Astrocyte (in vitro differentiated cells and primary cell): Measurements from ENCODE around the gene EPB42. TPM values are rescaled to one million over a fixed set of nuclear protein-coding genes. Genes with fewer than 3 reads are reported as not detected.

ENCODE experiments used
- DNase-seq: peaks from one replicate; pipeline ENCODE4 v3.0.0-alpha.2; 2010; ENCODE audit warnings: low read depth
- FAIRE-seq: peaks from 2 replicates; lab custom pipeline; 2011; peaks lifted over from hg19 to GRCh38; lab: Jason Lieb, UNC
- H2AFZ ChIP-seq: 2 replicates; pipeline ENCODE4 v1.6.0; 2012; ENCODE audit warnings: low read depth, low read length, inconsistent platforms
- H3K27ac ChIP-seq: 2 replicates; pipeline ENCODE4 v1.5.1; 2011; ENCODE audit warnings: low read depth, low read length, inconsistent platforms
- H3K27me3 ChIP-seq: 2 replicates; pipeline ENCODE4 v1.6.0; 2011; ENCODE audit warnings: low read length, inconsistent platforms; ENCODE audit not compliant: insufficient read depth
- H3K36me3 ChIP-seq: 2 replicates; pipeline ENCODE4 v1.5.1; 2011; ENCODE audit warnings: low read length, inconsistent platforms; ENCODE audit not compliant: insufficient read depth
- H3K4me1 ChIP-seq: 2 replicates; pipeline ENCODE4 v1.5.1; 2011; ENCODE audit warnings: low read length, inconsistent platforms; ENCODE audit not compliant: insufficient read depth
- H3K4me2 ChIP-seq: 2 replicates; pipeline ENCODE4 v1.6.0; 2012; ENCODE audit warnings: low read length, inconsistent platforms
- H3K4me3 ChIP-seq: 2 replicates; pipeline ENCODE4 v1.5.1; 2011; ENCODE audit warnings: low read depth, mild to moderate bottlenecking, low read length, inconsistent platforms; ENCODE audit not compliant: insufficient read depth
- H3K79me2 ChIP-seq: 2 replicates; pipeline ENCODE4 v1.6.0; 2012; ENCODE audit warnings: mild to moderate bottlenecking, low read length, inconsistent platforms; ENCODE audit not compliant: insufficient read depth
- H3K9ac ChIP-seq: 2 replicates; pipeline ENCODE4 v1.6.0; 2012; ENCODE audit warnings: mild to moderate bottlenecking, low read length, inconsistent platforms
- H3K9me3 ChIP-seq: 2 replicates; pipeline ENCODE4 v1.5.1; 2012; ENCODE audit warnings: low read depth, mild to moderate bottlenecking, low read length, inconsistent platforms; ENCODE audit not compliant: insufficient read depth
- H4K20me1 ChIP-seq: 2 replicates; pipeline ENCODE4 v1.6.0; 2012; ENCODE audit warnings: low read length, inconsistent platforms; ENCODE audit not compliant: insufficient read depth
- H3K27ac Mint-ChIP-seq: one replicate; pipeline ENCODE4 v1.8.0; 2021; ENCODE audit warnings: mild to moderate bottlenecking, mixed read lengths; ENCODE audit not compliant: unreplicated experiment
- H3K27me3 Mint-ChIP-seq: one replicate; pipeline ENCODE4 v1.8.0; 2021; ENCODE audit warnings: low read depth, mixed read lengths; ENCODE audit not compliant: unreplicated experiment
- H3K36me3 Mint-ChIP-seq: one replicate; pipeline ENCODE4 v1.8.0; 2021; ENCODE audit warnings: low read depth, mixed read lengths; ENCODE audit not compliant: unreplicated experiment
- H3K4me1 Mint-ChIP-seq: one replicate; pipeline ENCODE4 v1.8.0; 2021; ENCODE audit warnings: low read depth, mixed read lengths; ENCODE audit not compliant: unreplicated experiment
- H3K4me3 Mint-ChIP-seq: one replicate; pipeline ENCODE4 v1.8.0; 2021; ENCODE audit warnings: mild to moderate bottlenecking, moderate library complexity, mixed read lengths; ENCODE audit not compliant: unreplicated experiment
- H3K9me3 Mint-ChIP-seq: one replicate; pipeline ENCODE4 v1.8.0; 2021; ENCODE audit warnings: mild to moderate bottlenecking, mixed read lengths; ENCODE audit not compliant: unreplicated experiment
- CTCF ChIP-seq: IDR thresholded peaks from 2 replicates; pipeline ENCODE4 v1.5.1; 2011; ENCODE audit warnings: low read depth, mild to moderate bottlenecking, inconsistent platforms, low read length, moderate library complexity; ENCODE audit not compliant: insufficient read depth
- EZH2 ChIP-seq: IDR thresholded peaks from 2 replicates; pipeline ENCODE4 v1.6.1; 2012; ENCODE audit warnings: mild to moderate bottlenecking, low read length, inconsistent platforms; ENCODE audit not compliant: insufficient read depth
- total RNA-seq: library from RNA; stranded (reverse); gene quantifications from 2 replicates; pipeline ENCODE4 v1.2.1, GENCODE V29; 2021

Gene EPB42
- total RNA-seq, 1 donor from 2014 or later, result not detected

GRCh38 chr15:43190178-43190577 is 30.6 kb downstream of the EPB42 start:
- Mint-ChIP-seq H3K27me3 (no peaks in the 10 kb centered on the region), H3K27ac (no peak overlapping the region), H3K4me1 (no peaks in the 10 kb centered on the region), H3K36me3 (peaks cover 7% of the 10 kb centered on the region), H3K9me3 (no peaks in the 10 kb centered on the region), H3K4me3 (no peak overlapping the region)
- Histone ChIP-seq H3K27ac (no peak overlapping the region), H3K4me1 (peaks cover 9% of the 10 kb centered on the region), H3K4me3 (no peak overlapping the region), H3K79me2 (no peaks in the 10 kb centered on the region), H3K4me2 (peak overlapping the region; percentile 12), H2AFZ (no peak overlapping the region), H3K9me3 (no peaks in the 10 kb centered on the region), H3K9ac (no peak overlapping the region), H4K20me1 (no peaks in the 10 kb centered on the region), H3K27me3 (no peaks in the 10 kb centered on the region), H3K36me3 (peaks cover 15% of the 10 kb centered on the region)
- DNase-seq (peak; percentile 44), FAIRE-seq (no peak)
- no peak for TF ChIP-seq CTCF
- TF ChIP-seq EZH2, result no peak

GRCh38 chr15:43189296-43189695 is 31.5 kb downstream of the EPB42 start:
- FAIRE-seq (no peak), DNase-seq (no peak)
- Mint-ChIP-seq H3K27me3 (no peaks in the 10 kb centered on the region), H3K27ac (no peak overlapping the region), H3K4me3 (no peak overlapping the region), H3K36me3 (peaks cover 9% of the 10 kb centered on the region), H3K9me3 (no peaks in the 10 kb centered on the region), H3K4me1 (no peaks in the 10 kb centered on the region)
- no peak overlapping the region for H3K27ac ChIP-seq
- H4K20me1 ChIP-seq, result no peaks in the 10 kb centered on the region
- H3K9me3 ChIP-seq, result no peaks in the 10 kb centered on the region
- H3K4me3 ChIP-seq, result no peak overlapping the region
- H3K27me3 ChIP-seq, result no peaks in the 10 kb centered on the region
- H3K4me1 ChIP-seq, result peaks cover 9% of the 10 kb centered on the region
- H2AFZ ChIP-seq, result no peak overlapping the region
- peaks cover 15% of the 10 kb centered on the region for H3K36me3 ChIP-seq
- no peaks in the 10 kb centered on the region for H3K79me2 ChIP-seq
- H3K9ac ChIP-seq, result no peak overlapping the region
- H3K4me2 ChIP-seq, result no peak overlapping the region
- TF ChIP-seq CTCF (no peak), EZH2 (no peak)

GRCh38 chr15:43187544-43188155 is 33.2 kb downstream of the EPB42 start:
- Histone ChIP-seq H3K79me2 (no peaks in the 10 kb centered on the region), H3K9ac (no peak overlapping the region), H3K27ac (no peak overlapping the region), H2AFZ (no peak overlapping the region), H3K4me1 (peaks cover 9% of the 10 kb centered on the region), H3K4me2 (no peak overlapping the region), H3K27me3 (no peaks in the 10 kb centered on the region), H4K20me1 (no peaks in the 10 kb centered on the region), H3K36me3 (peaks cover 11% of the 10 kb centered on the region), H3K9me3 (no peaks in the 10 kb centered on the region), H3K4me3 (no peak overlapping the region)
- H3K4me3 Mint-ChIP-seq, result no peak overlapping the region
- H3K27ac Mint-ChIP-seq, result no peak overlapping the region
- H3K9me3 Mint-ChIP-seq, result no peaks in the 10 kb centered on the region
- H3K27me3 Mint-ChIP-seq, result no peaks in the 10 kb centered on the region
- no peaks in the 10 kb centered on the region for H3K4me1 Mint-ChIP-seq
- peaks cover 9% of the 10 kb centered on the region for H3K36me3 Mint-ChIP-seq
- TF ChIP-seq CTCF, result peak; percentile 72
- no peak for TF ChIP-seq EZH2
- FAIRE-seq (no peak), DNase-seq (peak; percentile 36)
